ENCODE results near the gene CR1. TPM values are rescaled to one million over a fixed set of nuclear protein-coding genes. Genes with fewer than 3 reads are reported as not detected.

The CR1 gene
- total RNA-seq, 1 experiment from 2014 or later: not detected

DNA sequence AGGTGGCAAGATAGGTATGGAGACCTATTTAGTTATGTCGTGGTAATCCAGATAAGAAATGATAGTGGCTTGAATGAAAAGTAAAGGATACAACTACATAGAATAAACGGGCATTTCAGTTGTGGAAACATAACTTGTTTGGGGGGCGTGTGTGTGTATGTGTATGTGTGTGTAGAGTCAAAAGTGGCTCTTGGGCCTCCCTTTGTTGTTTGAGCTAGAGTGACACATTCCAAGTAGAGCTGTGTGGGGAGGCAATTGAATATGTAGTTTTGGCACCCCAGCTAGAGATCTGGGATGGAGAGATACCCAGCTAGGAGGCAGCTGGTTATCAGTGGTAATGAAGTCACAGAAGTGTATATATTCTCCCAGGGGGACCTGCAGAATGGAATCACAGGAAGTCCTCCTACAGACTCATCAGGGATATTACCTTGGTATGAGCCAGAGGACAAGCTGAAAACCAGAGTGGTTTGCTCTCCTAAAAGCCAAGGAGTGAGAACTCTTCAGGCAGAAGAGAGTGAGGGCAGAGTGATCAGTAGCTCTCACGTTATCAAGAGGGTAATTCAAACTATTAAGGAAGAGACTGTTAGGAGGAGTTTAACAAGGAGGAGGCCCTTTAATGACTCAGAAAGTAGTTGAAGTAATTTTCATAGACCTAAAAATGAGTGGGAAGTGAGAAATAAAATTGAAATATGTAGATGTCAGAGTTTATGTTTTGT, 154.1 kb downstream of the CR1 start:
- no TSS peak for BruUV-seq (replicated peaks)
- no peak overlapping the region for H3K27ac ChIP-seq (ENCODE audit: low read length)
- no peaks in the 10 kb centered on the region for H3K4me1 ChIP-seq (ENCODE audit: control insufficient read depth, insufficient read depth, low read length)
- H3K9me3 ChIP-seq (ENCODE audit: control insufficient read depth, insufficient read depth, low read depth, low read length): no peaks in the 10 kb centered on the region
- ChIA-PET CTCF (no interaction called here), POLR2A (no interaction called here)
- H3K4me3 ChIP-seq (ENCODE audit: low read depth in 2 of 2, low read length in 2 of 2): no peak overlapping the region
- DNase-seq (ENCODE audit: low read depth, low spot score) (no peak), ATAC-seq (no peak)
- H3K27me3 ChIP-seq (ENCODE audit: control insufficient read depth, insufficient read depth, low read length): peaks cover 2% of the 10 kb centered on the region
- H3K36me3 ChIP-seq (ENCODE audit: control insufficient read depth, insufficient read depth, low read length): no peaks in the 10 kb centered on the region
- intact Hi-C loops (cut with micrococcal nuclease; ENCODE audit: unreplicated experiment) (loop anchor here (5.0 kb wide), 1 partner anchor 42 kb away; no protein-coding TSS in a partner anchor), in situ Hi-C loops (cut with HindIII; ENCODE audit: low pct_unique_long_range_greater_than_20kb, low sequenced_read_pairs) (no loop called here)
- TF ChIP-seq TCF7L2 (IDR thresholded peaks at IDR 0.05; ENCODE audit: low read depth, low read length) (no peak), POLR2AphosphoS5 (IDR thresholded peaks at IDR 0.05; ENCODE audit: low read depth, low read length) (no peak), SIN3A (IDR thresholded peaks at IDR 0.05; ENCODE audit: borderline replicate concordance, insufficient read depth, low read depth, low read length) (no peak)
- TF ChIP-seq, protein P1, sequence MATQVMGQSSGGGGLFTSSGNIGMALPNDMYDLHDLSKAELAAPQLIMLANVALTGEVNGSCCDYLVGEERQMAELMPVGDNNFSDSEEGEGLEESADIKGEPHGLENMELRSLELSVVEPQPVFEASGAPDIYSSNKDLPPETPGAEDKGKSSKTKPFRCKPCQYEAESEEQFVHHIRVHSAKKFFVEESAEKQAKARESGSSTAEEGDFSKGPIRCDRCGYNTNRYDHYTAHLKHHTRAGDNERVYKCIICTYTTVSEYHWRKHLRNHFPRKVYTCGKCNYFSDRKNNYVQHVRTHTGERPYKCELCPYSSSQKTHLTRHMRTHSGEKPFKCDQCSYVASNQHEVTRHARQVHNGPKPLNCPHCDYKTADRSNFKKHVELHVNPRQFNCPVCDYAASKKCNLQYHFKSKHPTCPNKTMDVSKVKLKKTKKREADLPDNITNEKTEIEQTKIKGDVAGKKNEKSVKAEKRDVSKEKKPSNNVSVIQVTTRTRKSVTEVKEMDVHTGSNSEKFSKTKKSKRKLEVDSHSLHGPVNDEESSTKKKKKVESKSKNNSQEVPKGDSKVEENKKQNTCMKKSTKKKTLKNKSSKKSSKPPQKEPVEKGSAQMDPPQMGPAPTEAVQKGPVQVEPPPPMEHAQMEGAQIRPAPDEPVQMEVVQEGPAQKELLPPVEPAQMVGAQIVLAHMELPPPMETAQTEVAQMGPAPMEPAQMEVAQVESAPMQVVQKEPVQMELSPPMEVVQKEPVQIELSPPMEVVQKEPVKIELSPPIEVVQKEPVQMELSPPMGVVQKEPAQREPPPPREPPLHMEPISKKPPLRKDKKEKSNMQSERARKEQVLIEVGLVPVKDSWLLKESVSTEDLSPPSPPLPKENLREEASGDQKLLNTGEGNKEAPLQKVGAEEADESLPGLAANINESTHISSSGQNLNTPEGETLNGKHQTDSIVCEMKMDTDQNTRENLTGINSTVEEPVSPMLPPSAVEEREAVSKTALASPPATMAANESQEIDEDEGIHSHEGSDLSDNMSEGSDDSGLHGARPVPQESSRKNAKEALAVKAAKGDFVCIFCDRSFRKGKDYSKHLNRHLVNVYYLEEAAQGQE (IDR thresholded peaks at IDR 0.05; ENCODE audit: insufficient read depth in 1 of 2, low read depth in 2 of 2, low read length in 1 of 2): no peak
- TF ChIP-seq, protein P2, sequence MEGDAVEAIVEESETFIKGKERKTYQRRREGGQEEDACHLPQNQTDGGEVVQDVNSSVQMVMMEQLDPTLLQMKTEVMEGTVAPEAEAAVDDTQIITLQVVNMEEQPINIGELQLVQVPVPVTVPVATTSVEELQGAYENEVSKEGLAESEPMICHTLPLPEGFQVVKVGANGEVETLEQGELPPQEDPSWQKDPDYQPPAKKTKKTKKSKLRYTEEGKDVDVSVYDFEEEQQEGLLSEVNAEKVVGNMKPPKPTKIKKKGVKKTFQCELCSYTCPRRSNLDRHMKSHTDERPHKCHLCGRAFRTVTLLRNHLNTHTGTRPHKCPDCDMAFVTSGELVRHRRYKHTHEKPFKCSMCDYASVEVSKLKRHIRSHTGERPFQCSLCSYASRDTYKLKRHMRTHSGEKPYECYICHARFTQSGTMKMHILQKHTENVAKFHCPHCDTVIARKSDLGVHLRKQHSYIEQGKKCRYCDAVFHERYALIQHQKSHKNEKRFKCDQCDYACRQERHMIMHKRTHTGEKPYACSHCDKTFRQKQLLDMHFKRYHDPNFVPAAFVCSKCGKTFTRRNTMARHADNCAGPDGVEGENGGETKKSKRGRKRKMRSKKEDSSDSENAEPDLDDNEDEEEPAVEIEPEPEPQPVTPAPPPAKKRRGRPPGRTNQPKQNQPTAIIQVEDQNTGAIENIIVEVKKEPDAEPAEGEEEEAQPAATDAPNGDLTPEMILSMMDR (IDR thresholded peaks at IDR 0.05): no peak

DNA sequence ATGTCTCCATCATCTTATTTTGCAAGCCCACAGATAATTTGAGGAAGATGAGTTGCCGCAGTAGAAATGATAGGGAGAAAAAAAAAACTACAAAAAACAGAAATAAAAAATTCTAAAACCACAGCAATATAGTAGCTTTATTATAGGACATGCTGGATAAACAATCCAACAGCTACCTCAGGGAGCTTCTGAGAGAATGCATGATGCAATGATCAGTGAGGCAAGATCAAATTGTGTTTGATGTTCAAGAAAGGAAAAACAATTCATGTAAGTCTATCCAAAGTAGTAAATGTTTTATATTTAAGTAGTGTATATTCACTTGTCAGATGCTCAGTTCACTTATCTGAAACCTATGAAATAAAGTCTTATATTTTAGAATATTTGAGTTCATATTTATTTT, 155.6 kb downstream of the CR1 start:
- intact Hi-C loops (cut with micrococcal nuclease; ENCODE audit: unreplicated experiment) (loop anchor here (5.0 kb wide), 1 partner anchor 41 kb away; no protein-coding TSS in a partner anchor), in situ Hi-C loops (cut with HindIII; ENCODE audit: low pct_unique_long_range_greater_than_20kb, low sequenced_read_pairs) (no loop called here)
- Histone ChIP-seq H3K27ac (ENCODE audit: low read length) (no peak overlapping the region), H3K4me1 (ENCODE audit: control insufficient read depth, insufficient read depth, low read length) (no peaks in the 10 kb centered on the region), H3K36me3 (ENCODE audit: control insufficient read depth, insufficient read depth, low read length) (no peaks in the 10 kb centered on the region), H3K4me3 (ENCODE audit: low read depth in 2 of 2, low read length in 2 of 2) (no peak overlapping the region), H3K9me3 (ENCODE audit: control insufficient read depth, insufficient read depth, low read depth, low read length) (no peaks in the 10 kb centered on the region), H3K27me3 (ENCODE audit: control insufficient read depth, insufficient read depth, low read length) (peaks cover 2% of the 10 kb centered on the region)
- TF ChIP-seq POLR2AphosphoS5 (IDR thresholded peaks at IDR 0.05; ENCODE audit: low read depth, low read length): no peak
- no peak for TF ChIP-seq TCF7L2 (IDR thresholded peaks at IDR 0.05; ENCODE audit: low read depth, low read length)
- TF ChIP-seq, protein P1 (IDR thresholded peaks at IDR 0.05; ENCODE audit: insufficient read depth in 1 of 2, low read depth in 2 of 2, low read length in 1 of 2): no peak
- TF ChIP-seq SIN3A (IDR thresholded peaks at IDR 0.05; ENCODE audit: borderline replicate concordance, insufficient read depth, low read depth, low read length): no peak
- TF ChIP-seq, protein P2 (IDR thresholded peaks at IDR 0.05): no peak
- DNase-seq (ENCODE audit: low read depth, low spot score): no peak
- POLR2A ChIA-PET: no interaction called here
- CTCF ChIA-PET: no interaction called here
- no peak for ATAC-seq
- BruUV-seq (replicated peaks): no TSS peak
